Esophagus squamous epithelium (tissue), 5 donors: Measurements from ENCODE around the gene WDCP. TPM values are rescaled to one million over a fixed set of nuclear protein-coding genes. Genes with fewer than 3 reads are reported as not detected.
A peak's percentile ranks its signal among the peaks of the same experiment; 100 is the strongest.
"Not testable (repeated sequence)": the region's sequence is repeated elsewhere in the genome, so short reads cannot be mapped to it uniquely, and the experiment has no call there.

ENCODE experiments used
- DNase-seq: peaks from one replicate; lab custom pipeline; 2025; lab: John Stamatoyannopoulos, UW
- H3K27ac ChIP-seq, 4 donors: fragments of 200-600 bp; sonication (generic); one replicate each; pipeline ENCODE4 v1.5.1; 2016 to 2019; ENCODE audit warnings: mild to moderate bottlenecking in 1 of 4
- H3K27me3 ChIP-seq, 4 donors: fragments of 200-600 bp; sonication (generic); 1 replicate in 3 of 4; 2 replicates in 1 of 4; pipeline versions ENCODE4 v1.5.1 to v1.6.0; 2017 to 2021; ENCODE audit warnings: antibody characterized with exemption in 1 of 4
- H3K36me3 ChIP-seq, 3 donors: fragments of 200-600 bp; sonication (generic); one replicate each; pipeline ENCODE4 v1.5.1; 2016 to 2019
- H3K4me1 ChIP-seq, 3 donors: fragments of 200-600 bp; sonication (generic); one replicate each; pipeline ENCODE4 v1.5.1; 2017 to 2019
- H3K4me3 ChIP-seq, 4 donors: fragments of 200-600 bp; sonication (generic); 1 replicate in 3 of 4; 2 replicates in 1 of 4; pipeline ENCODE4 v1.5.1; 2016 to 2019; ENCODE audit warnings: mild to moderate bottlenecking in 2 of 4, moderate library complexity in 1 of 4
- H3K9me3 ChIP-seq, 3 donors: fragments of 200-600 bp; sonication (generic); one replicate each; pipeline ENCODE4 v1.5.1; 2016 to 2019
- POLR2A ChIP-seq, 4 donors: fragments of 450-650 bp; IDR thresholded peaks; one replicate each; pipeline ENCODE4 v1.6.1; 2017; ENCODE audit warnings: antibody characterized with exemption in 4 of 4, mild to moderate bottlenecking in 4 of 4, moderate library complexity in 3 of 4
- WGBS, 2 donors: methylation state at CpG; one replicate each; pipeline ENCODE4 v1.1.5; 2018; 5-methylcytosine and 5-hydroxymethylcytosine counted together
- intact Hi-C: fragments of 100-400 bp; cut with DNase I; formaldehyde crosslinking; loops from one replicate; pipeline ENCODE4 v1.15.0; 2022
- total RNA-seq, 4 donors: library from RNA; depleted of rRNA; stranded (reverse); fragments of >200 nt; gene quantifications; one replicate each; pipeline ENCODE4 v1.1.0, GENCODE V29; 2016
- TF ChIP-seq, protein P1 (sequence below), 6 experiments: fragments of 450-650 bp in 4 of 6; fragments of 200-600 bp in 2 of 6; sonication (generic) in 2 of 6; IDR thresholded peaks; one replicate each; pipeline ENCODE4 v1.5.1; 2016 to 2019; ENCODE audit warnings: antibody characterized with exemption in 6 of 6, mild to moderate bottlenecking in 4 of 6, moderate library complexity in 4 of 6
- donor health status: DM: yes; HTN: yes; CAD: no.

WDCP gene, protein sequence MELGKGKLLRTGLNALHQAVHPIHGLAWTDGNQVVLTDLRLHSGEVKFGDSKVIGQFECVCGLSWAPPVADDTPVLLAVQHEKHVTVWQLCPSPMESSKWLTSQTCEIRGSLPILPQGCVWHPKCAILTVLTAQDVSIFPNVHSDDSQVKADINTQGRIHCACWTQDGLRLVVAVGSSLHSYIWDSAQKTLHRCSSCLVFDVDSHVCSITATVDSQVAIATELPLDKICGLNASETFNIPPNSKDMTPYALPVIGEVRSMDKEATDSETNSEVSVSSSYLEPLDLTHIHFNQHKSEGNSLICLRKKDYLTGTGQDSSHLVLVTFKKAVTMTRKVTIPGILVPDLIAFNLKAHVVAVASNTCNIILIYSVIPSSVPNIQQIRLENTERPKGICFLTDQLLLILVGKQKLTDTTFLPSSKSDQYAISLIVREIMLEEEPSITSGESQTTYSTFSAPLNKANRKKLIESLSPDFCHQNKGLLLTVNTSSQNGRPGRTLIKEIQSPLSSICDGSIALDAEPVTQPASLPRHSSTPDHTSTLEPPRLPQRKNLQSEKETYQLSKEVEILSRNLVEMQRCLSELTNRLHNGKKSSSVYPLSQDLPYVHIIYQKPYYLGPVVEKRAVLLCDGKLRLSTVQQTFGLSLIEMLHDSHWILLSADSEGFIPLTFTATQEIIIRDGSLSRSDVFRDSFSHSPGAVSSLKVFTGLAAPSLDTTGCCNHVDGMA
- 1 to 10 TPM; 2.8 to 4.9 (median 4.0) TPM for total RNA-seq

DNA sequence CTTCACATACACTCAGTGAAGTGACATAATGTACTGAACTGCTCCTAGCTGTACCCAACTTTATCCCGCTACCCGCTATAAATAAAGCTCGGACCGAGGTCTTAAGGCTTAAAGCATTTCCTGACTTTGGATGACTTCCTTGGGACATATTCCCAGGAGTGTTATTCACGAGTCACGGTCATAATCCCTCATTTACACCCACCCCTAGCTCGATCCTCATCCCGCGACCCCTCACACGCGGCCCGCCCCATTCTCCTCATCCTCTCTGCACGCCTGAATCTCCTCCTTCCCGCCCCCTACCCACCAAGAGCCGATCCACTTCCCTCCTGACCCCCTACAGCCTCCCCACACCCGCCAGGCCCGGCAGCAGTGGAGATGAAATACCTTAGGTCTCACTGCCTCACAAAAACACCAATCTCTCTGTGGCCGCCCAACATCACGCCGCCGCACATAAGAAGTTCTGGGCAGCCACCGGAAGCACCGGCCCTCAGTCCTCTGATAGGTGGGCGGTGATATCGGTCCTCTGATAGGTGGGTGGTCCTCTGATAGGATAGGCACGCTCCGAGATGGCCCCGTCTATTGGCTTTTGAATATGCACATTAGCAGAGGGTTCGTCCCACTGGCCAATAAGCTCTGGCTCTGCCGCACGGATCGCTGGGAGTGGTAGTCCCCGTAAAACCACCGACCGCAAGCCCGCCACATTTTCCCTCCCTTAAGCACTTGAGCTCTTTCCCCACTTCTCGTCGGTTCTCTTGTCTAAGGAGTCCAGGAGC lies at the start of gene WDCP:
Gene WDCP, minus strand, starts transcription at position 462 of the 773 bp plus-strand sequence. CDS start 7,897 bp downstream, outside the sequence.
- Histone ChIP-seq H3K4me1 (peaks cover 8 to 52% (median 11%) of the 10 kb centered on the region in 3 donors), H3K36me3 (no peaks in the 10 kb centered on the region), H3K4me3 (peak within 1 kb of the TSS; percentile 53 to 82 (median 74)), H3K9me3 (no peaks in the 10 kb centered on the region), H3K27me3 (no peaks in the 10 kb centered on the region), H3K27ac (peak within 1 kb of the TSS; percentile 61 to 84 (median 78))
- WGBS, 2 donors = 1% methylated on average over 25 to 38 of the region's 38 CpGs
- TF ChIP-seq POLR2A (IDR thresholded peaks at IDR 0.05) = peak in 2 of 4 donors; percentile 54 to 62
- TF ChIP-seq, protein P1, sequence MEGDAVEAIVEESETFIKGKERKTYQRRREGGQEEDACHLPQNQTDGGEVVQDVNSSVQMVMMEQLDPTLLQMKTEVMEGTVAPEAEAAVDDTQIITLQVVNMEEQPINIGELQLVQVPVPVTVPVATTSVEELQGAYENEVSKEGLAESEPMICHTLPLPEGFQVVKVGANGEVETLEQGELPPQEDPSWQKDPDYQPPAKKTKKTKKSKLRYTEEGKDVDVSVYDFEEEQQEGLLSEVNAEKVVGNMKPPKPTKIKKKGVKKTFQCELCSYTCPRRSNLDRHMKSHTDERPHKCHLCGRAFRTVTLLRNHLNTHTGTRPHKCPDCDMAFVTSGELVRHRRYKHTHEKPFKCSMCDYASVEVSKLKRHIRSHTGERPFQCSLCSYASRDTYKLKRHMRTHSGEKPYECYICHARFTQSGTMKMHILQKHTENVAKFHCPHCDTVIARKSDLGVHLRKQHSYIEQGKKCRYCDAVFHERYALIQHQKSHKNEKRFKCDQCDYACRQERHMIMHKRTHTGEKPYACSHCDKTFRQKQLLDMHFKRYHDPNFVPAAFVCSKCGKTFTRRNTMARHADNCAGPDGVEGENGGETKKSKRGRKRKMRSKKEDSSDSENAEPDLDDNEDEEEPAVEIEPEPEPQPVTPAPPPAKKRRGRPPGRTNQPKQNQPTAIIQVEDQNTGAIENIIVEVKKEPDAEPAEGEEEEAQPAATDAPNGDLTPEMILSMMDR (IDR thresholded peaks at IDR 0.05) = peak in 1 of 6 experiments; percentile 15
- intact Hi-C loops = no loop called here
- peak; percentile 95 for DNase-seq

DNA sequence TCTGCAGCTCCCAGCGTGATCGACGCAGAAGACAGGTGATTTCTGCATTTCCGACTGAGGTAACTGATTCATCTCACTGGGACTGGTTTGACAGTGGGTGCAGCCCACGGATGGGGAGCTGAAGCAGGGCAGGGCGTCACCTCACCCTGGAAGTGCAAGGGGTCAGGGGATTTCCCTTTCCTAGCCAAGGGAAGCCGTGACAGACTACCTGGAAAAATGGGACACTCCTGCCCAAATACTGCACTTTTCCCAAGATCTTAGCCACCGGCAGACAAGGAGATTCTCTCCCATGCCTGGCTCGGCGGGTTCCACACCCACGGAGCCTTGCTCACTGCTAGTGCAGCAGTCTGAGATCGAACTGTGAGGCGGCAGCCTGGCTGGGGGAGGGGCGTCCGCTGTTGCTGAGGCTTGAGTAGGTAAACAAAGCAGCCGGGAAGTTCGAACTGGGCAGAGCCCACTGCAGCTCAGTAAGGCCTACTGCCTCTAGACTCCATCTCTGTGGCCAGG lies 48.0 kb upstream of the WDCP start:
- H3K9me3 ChIP-seq, H3K27ac ChIP-seq, H3K27me3 ChIP-seq, H3K4me1 ChIP-seq, intact Hi-C loops, DNase-seq, H3K4me3 ChIP-seq: not testable (repeated sequence)
- peaks cover 0 to 18% (median 0%) of the 10 kb centered on the region in 3 donors for H3K36me3 ChIP-seq
- WGBS, 2 donors = 80 to 97% methylated on average over 7 of the region's 17 CpGs

DNA sequence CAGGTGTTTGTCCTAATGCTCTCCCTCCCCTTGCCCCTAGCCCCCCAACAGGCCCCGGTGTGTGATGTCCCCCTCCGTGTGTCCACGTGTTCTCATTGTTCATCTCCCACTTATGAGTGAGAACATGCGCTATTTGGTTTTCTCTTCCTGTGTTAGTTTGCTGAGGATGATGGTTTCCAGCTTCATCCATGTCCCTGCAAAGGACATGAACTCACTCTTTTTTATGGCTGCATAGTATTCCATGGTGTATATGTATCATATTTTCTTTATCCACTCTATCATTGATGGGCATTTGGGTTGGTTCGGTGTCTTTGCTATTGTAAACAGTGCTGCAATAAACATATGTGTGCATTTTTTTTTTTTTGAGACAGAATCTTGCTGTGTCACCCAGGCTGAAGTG lies 46.1 kb upstream of the WDCP start:
- H3K9me3 ChIP-seq, H3K27ac ChIP-seq, H3K4me3 ChIP-seq, DNase-seq, intact Hi-C loops, H3K4me1 ChIP-seq, H3K27me3 ChIP-seq: not testable (repeated sequence)
- peaks cover 0 to 18% (median 0%) of the 10 kb centered on the region in 3 donors for H3K36me3 ChIP-seq
- WGBS, 2 donors = 93 to 100% methylated on average over 5 of the region's 5 CpGs

DNA sequence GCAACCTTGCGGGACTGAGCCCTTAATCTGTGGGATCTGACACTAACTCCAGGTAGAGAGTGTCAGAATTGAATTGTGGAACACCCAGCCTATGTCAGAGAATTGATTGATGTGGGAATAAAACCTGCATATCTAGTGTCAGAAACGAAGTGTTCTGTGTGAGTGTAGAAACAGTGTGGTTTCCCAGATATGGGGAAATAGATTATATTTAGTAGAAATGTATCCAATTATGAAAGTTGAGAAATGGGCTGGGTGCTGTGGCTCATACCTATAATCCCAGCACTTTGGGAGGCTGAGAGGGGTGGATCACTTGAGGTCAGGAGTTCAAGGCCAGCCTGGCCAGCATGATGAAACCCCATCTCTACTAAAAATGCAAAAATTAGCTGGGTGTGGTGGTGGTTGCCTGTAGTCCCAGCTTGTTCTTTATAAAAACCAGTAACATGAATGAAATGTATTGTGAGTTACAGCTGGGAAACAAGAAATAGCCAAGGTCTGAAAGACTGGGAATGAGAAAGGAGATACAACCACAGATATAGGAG lies 41.7 kb upstream of the WDCP start:
- intact Hi-C loops = no loop called here
- H3K27me3 ChIP-seq = no peaks in the 10 kb centered on the region
- peak overlapping the region in 3 of 4 donors; percentile 31 to 68 (median 35) for H3K27ac ChIP-seq
- no peak overlapping the region for H3K4me3 ChIP-seq
- no peaks in the 10 kb centered on the region for H3K9me3 ChIP-seq
- TF ChIP-seq, protein P1 (IDR thresholded peaks at IDR 0.05) = no peak
- TF ChIP-seq POLR2A (IDR thresholded peaks at IDR 0.05) = no peak
- no peak for DNase-seq
- H3K4me1 ChIP-seq = peaks cover 0 to 12% (median 7%) of the 10 kb centered on the region in 3 donors
- WGBS, 2 donors = 63 to 83% methylated on average over 2 of the region's 2 CpGs
- H3K36me3 ChIP-seq = no peaks in the 10 kb centered on the region

DNA sequence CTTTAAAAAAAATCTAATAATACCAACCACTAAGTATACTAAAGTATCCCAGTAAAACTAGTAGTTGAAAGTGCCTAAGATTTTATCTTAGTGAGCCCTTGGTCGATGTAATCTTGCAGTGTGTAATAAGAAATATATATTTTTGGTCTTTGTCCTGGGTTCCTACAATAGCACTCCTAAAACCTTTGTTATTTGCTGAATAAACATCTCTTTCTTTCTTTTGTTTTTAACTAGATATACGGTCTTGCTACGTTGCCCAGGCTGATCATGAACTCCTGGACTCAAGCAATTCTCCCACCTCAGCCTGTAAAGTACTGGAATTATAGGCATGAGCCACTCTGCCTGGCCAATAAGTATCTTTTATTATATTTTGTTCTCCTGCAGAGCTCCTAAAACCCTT lies 39.8 kb upstream of the WDCP start:
- whole genome bisulfite sequencing, 2 donors = 69 to 78% methylated on average over 3 of the region's 3 CpGs
- no peak for DNase-seq
- no peaks in the 10 kb centered on the region for H3K9me3 ChIP-seq
- TF ChIP-seq, protein P1 (IDR thresholded peaks at IDR 0.05) = no peak
- no peak for TF ChIP-seq POLR2A (IDR thresholded peaks at IDR 0.05)
- no peak overlapping the region for H3K27ac ChIP-seq
- no peaks in the 10 kb centered on the region for H3K27me3 ChIP-seq
- H3K36me3 ChIP-seq = peaks cover 0 to 11% (median 0%) of the 10 kb centered on the region in 3 donors
- no peak overlapping the region for H3K4me3 ChIP-seq
- intact Hi-C loops = no loop called here
- H3K4me1 ChIP-seq = peaks cover 10 to 30% (median 20%) of the 10 kb centered on the region in 3 donors
